ENCODE data around the gene CYP1A2. TPM values are rescaled to one million over a fixed set of nuclear protein-coding genes. Genes with fewer than 3 reads are reported as not detected.

The CYP1A2 gene
- total RNA-seq, 3 donors from 2014 or later (not counting 1 experiment from before 2014, with no cell fraction given): not detected

GRCh38 chr15:74752011-74752410, 3.4 kb downstream of the CYP1A2 start:
- DNase-seq: no peak
- Histone ChIP-seq H3K27me3 (ENCODE audit: control insufficient read depth, insufficient read depth, low read length) (no peaks in the 10 kb centered on the region), H3K4me3 (ENCODE audit: low read length) (no peak overlapping the region), H3K36me3 (ENCODE audit: control insufficient read depth, insufficient read depth, low read length) (no peaks in the 10 kb centered on the region), H3K9me3 (ENCODE audit: control insufficient read depth, insufficient read depth, low read length) (no peaks in the 10 kb centered on the region), H3K4me1 (ENCODE audit: control insufficient read depth, insufficient read depth, low read length) (no peaks in the 10 kb centered on the region), H3K27ac (ENCODE audit: low read length) (no peak overlapping the region)
- H3K4me1 Mint-ChIP-seq: no peaks in the 10 kb centered on the region
- no peak for TF ChIP-seq CTCF (IDR thresholded peaks at IDR 0.05)
- H3K4me3 Mint-ChIP-seq: no peak overlapping the region
- intact Hi-C loops (cut with micrococcal nuclease): no loop called here
- ATAC-seq: no peak
- no peak overlapping the region for H3K27ac Mint-ChIP-seq
- no peaks in the 10 kb centered on the region for H3K27me3 Mint-ChIP-seq (ENCODE audit: low read depth in 2 of 2)
- no peaks in the 10 kb centered on the region for H3K9me3 Mint-ChIP-seq
- H3K36me3 Mint-ChIP-seq: no peaks in the 10 kb centered on the region
- 93% methylated on average over 8 of the region's 8 CpGs for WGBS (ENCODE audit: insufficient coverage)

- Histone ChIP-seq H3K9me3 (ENCODE audit: control insufficient read depth, insufficient read depth, low read length) (no peaks in the 10 kb centered on the region), H3K27ac (ENCODE audit: low read length) (no peak overlapping the region), H3K4me3 (ENCODE audit: low read length) (no peak overlapping the region), H3K36me3 (ENCODE audit: control insufficient read depth, insufficient read depth, low read length) (no peaks in the 10 kb centered on the region), H3K27me3 (ENCODE audit: control insufficient read depth, insufficient read depth, low read length) (no peaks in the 10 kb centered on the region), H3K4me1 (ENCODE audit: control insufficient read depth, insufficient read depth, low read length) (no peaks in the 10 kb centered on the region)
- DNase-seq (no peak), ATAC-seq (no peak)
- WGBS (ENCODE audit: insufficient coverage): 77% methylated on average over 4 of the region's 5 CpGs
- intact Hi-C loops (cut with micrococcal nuclease): no loop called here
- no peaks in the 10 kb centered on the region for H3K9me3 Mint-ChIP-seq
- no peak for TF ChIP-seq CTCF (IDR thresholded peaks at IDR 0.05)
- H3K4me1 Mint-ChIP-seq: no peaks in the 10 kb centered on the region
- no peaks in the 10 kb centered on the region for H3K36me3 Mint-ChIP-seq
- no peak overlapping the region for H3K27ac Mint-ChIP-seq
- H3K4me3 Mint-ChIP-seq: no peak overlapping the region
- H3K27me3 Mint-ChIP-seq (ENCODE audit: low read depth in 2 of 2): no peaks in the 10 kb centered on the region
Measured at GRCh38 chr15:74752531-74752930, 3.9 kb downstream of the CYP1A2 start.

- Histone ChIP-seq H3K36me3 (ENCODE audit: control insufficient read depth, insufficient read depth, low read length) (no peaks in the 10 kb centered on the region), H3K9me3 (ENCODE audit: control insufficient read depth, insufficient read depth, low read length) (no peaks in the 10 kb centered on the region), H3K27ac (ENCODE audit: low read length) (no peak overlapping the region), H3K27me3 (ENCODE audit: control insufficient read depth, insufficient read depth, low read length) (no peaks in the 10 kb centered on the region), H3K4me3 (ENCODE audit: low read length) (no peak overlapping the region), H3K4me1 (ENCODE audit: control insufficient read depth, insufficient read depth, low read length) (no peaks in the 10 kb centered on the region)
- H3K27me3 Mint-ChIP-seq (ENCODE audit: low read depth in 2 of 2): no peaks in the 10 kb centered on the region
- H3K27ac Mint-ChIP-seq: no peak overlapping the region
- DNase-seq: no peak
- H3K4me3 Mint-ChIP-seq: no peak overlapping the region
- TF ChIP-seq CTCF (IDR thresholded peaks at IDR 0.05): no peak
- 91% methylated on average over 20 of the region's 20 CpGs for WGBS (ENCODE audit: insufficient coverage)
- no peaks in the 10 kb centered on the region for H3K4me1 Mint-ChIP-seq
- H3K9me3 Mint-ChIP-seq: no peaks in the 10 kb centered on the region
- ATAC-seq: no peak
- H3K36me3 Mint-ChIP-seq: no peaks in the 10 kb centered on the region
- intact Hi-C loops (cut with micrococcal nuclease): no loop called here
Measured at GRCh38 chr15:74754593-74755215, 6.1 kb downstream of the CYP1A2 start.

GRCh38 chr15:74758736-74759135, 10.1 kb downstream of the CYP1A2 start:
- Histone ChIP-seq H3K9me3 (ENCODE audit: control insufficient read depth, insufficient read depth, low read length) (no peaks in the 10 kb centered on the region), H3K27ac (ENCODE audit: low read length) (no peak overlapping the region), H3K4me1 (ENCODE audit: control insufficient read depth, insufficient read depth, low read length) (no peaks in the 10 kb centered on the region), H3K4me3 (ENCODE audit: low read length) (no peak overlapping the region), H3K36me3 (ENCODE audit: control insufficient read depth, insufficient read depth, low read length) (no peaks in the 10 kb centered on the region), H3K27me3 (ENCODE audit: control insufficient read depth, insufficient read depth, low read length) (no peaks in the 10 kb centered on the region)
- H3K27me3 Mint-ChIP-seq (ENCODE audit: low read depth in 2 of 2): peaks cover 0 to 3% of the 10 kb centered on the region in 2 donors
- H3K27ac Mint-ChIP-seq: no peak overlapping the region
- no peaks in the 10 kb centered on the region for H3K36me3 Mint-ChIP-seq
- H3K4me3 Mint-ChIP-seq: no peak overlapping the region
- no peaks in the 10 kb centered on the region for H3K4me1 Mint-ChIP-seq
- H3K9me3 Mint-ChIP-seq: no peaks in the 10 kb centered on the region
- 92% methylated on average over 7 of the region's 8 CpGs for WGBS (ENCODE audit: insufficient coverage)
- ATAC-seq: no peak
- intact Hi-C loops (cut with micrococcal nuclease): no loop called here
- DNase-seq: no peak
- TF ChIP-seq CTCF (IDR thresholded peaks at IDR 0.05): no peak

Measured in natural killer cell (primary cell).